ENCODE data around the gene THBS1.

Gene THBS1

GRCh38 chr15:39574427-39574826 lies 6.5 kb upstream of the THBS1 start:
- DNase-seq (ENCODE audit: low read depth) = peak; percentile 3

- no peak for DNase-seq (ENCODE audit: low read depth)
These were observed 5.7 kb upstream of the THBS1 start for GRCh38 chr15:39575180-39575579.

- no peak for DNase-seq (ENCODE audit: low read depth)
These were observed 1.9 kb upstream of the THBS1 start for GRCh38 chr15:39578851-39579486.

DNA sequence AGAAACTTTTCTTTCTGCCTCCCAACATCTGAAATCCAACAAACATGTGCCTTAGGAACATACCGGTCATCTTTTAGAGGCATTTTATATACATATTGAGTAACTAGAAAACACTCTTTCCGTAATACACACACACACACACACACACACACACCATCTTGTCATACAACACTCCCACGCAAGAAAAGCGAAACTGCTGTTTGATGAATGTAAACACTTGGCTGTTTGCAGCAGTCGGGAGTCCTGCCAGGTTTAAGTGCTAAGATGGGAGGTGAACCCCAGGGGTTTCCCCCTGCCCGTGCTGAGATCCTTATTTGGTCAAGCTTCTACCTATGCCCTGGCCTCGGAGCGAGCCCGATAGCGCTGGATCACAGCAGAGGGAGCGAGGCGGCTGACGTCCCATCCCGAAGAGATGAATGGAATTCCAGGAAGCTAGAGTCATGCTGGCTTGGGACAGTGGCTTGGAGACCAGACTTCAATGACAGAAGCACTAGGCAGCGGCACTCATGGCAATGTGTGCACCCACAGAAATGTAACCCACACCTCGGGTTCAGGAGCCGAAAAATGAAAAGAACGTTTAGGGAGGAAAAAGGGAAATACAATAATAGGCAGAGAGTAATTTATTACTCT lies 1.3 kb upstream of the THBS1 start:
- DNase-seq (ENCODE audit: low read depth) = peak; percentile 52

GRCh38 chr15:39580117-39580484 lies 778 bp upstream of the THBS1 start:
- peak; percentile 94 for DNase-seq (ENCODE audit: low read depth)

DNA sequence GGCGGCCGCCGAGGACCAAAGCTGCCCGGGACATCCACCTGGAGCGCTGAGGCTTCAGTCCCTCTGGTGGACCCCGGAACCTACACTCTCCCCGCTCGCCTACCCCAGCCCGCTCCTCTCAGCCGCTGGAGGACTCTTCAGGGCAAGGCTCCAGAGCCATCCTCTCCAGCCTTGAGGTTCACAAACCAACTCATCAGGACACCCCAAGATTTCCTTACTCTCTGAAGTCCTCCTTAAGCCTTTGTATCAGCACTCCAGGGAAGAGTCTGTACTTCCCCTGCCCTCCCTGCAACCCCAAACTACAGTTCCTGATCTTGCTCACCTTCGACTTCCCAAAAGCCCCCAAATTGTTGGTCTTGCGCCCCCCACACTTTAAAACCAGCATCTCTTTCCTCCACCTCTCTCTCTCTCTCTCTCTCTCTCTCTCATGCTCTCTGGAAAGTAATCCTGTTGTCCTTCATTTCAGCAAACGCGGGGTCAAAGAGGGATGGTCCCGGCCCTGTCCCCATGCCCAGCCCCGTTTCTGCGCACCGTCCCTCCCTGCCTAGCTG lies 438 bp downstream of the THBS1 start:
- DNase-seq (ENCODE audit: low read depth) = no peak

DNA sequence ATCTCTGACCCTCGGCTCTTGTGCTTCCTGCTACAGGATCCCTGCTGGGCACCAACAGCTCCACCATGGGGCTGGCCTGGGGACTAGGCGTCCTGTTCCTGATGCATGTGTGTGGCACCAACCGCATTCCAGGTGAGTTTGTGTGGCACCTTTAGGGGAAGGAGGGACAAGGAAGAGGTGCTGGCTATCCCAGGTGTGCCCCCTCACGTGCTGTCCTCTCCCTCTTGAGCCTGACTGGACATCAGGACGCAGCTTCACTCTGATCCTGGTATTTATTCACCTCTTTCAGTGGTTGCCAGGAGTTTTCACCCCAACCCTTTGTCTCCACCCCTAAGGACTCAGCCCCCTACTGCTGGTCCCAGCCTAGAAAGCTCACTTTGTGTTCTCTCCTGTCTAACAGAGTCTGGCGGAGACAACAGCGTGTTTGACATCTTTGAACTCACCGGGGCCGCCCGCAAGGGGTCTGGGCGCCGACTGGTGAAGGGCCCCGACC lies 960 bp downstream of the THBS1 start:
- DNase-seq (ENCODE audit: low read depth) = peak; percentile 28

GRCh38 chr15:39582286-39582976 lies 1.6 kb downstream of the THBS1 start:
- DNase-seq (ENCODE audit: low read depth) = peak; percentile 10

DNA sequence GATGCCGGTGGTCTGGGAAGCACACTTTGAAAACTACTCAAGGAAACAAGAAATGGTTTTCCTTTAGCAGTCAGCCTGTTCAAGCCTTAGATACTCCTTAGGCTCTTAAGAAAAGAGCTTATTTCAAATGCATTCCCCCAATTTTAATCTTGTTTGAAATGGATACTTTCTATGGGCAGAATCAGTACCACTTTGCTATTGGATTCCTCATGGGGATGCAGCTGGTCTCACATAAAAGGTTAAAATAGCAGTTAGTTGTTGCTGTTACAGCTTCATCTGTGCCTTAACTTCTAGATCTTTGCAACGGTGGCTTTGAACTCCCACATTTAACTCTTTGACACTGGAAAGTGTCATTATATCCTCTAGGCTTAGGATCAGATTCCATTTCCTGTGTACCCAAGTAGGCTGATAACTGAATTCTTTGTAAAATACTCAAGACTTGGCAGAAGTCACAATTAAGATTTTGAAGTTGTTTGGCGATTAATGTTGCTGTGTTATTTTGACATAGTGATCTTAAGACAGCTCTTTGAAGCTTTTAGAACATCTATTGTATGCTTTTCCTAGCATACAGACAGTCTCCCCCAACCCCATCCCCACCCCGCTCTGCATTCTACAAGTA lies 2.2 kb downstream of the THBS1 start:
- DNase-seq (ENCODE audit: low read depth) = peak; percentile 0

GRCh38 chr15:39583596-39584265 lies 2.9 kb downstream of the THBS1 start:
- peak; percentile 33 for DNase-seq (ENCODE audit: low read depth)

- no peak for DNase-seq (ENCODE audit: low read depth)
These were observed 3.4 kb downstream of the THBS1 start for GRCh38 chr15:39584266-39584659.

- DNase-seq (ENCODE audit: low read depth) = peak; percentile 3
These were observed 3.9 kb downstream of the THBS1 start for GRCh38 chr15:39584662-39585388.

GRCh38 chr15:39585389-39585841 lies 4.5 kb downstream of the THBS1 start:
- peak; percentile 6 for DNase-seq (ENCODE audit: low read depth)

DNA sequence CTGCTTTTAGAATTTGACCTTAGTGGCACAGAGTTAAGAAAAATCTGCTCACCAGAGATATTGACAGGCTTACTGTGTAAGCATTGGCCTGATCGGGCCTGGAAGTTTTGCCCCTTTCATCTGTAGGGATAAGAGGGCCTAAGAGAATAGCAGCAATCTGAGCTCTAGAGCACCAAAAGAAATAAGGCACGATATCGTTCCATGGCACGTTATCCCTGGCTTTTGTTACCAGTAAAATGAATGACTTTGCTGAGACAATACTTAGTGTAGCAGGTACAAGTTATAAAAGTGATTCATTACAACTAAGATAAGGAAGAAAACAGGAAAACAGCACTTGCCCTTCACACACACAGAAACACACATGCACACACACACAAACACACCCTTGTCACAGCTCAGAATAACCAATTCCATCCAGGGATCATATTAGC lies 5.0 kb downstream of the THBS1 start:
- DNase-seq (ENCODE audit: low read depth) = peak; percentile 7

- DNase-seq (ENCODE audit: low read depth) = peak; percentile 81
These were observed 5.7 kb downstream of the THBS1 start for GRCh38 chr15:39586387-39587095.

- DNase-seq (ENCODE audit: low read depth) = peak; percentile 4
These were observed 6.3 kb downstream of the THBS1 start for GRCh38 chr15:39587096-39587721.

GRCh38 chr15:39587731-39588530 lies 7.1 kb downstream of the THBS1 start:
- DNase-seq (ENCODE audit: low read depth) = peak; percentile 10

DNA sequence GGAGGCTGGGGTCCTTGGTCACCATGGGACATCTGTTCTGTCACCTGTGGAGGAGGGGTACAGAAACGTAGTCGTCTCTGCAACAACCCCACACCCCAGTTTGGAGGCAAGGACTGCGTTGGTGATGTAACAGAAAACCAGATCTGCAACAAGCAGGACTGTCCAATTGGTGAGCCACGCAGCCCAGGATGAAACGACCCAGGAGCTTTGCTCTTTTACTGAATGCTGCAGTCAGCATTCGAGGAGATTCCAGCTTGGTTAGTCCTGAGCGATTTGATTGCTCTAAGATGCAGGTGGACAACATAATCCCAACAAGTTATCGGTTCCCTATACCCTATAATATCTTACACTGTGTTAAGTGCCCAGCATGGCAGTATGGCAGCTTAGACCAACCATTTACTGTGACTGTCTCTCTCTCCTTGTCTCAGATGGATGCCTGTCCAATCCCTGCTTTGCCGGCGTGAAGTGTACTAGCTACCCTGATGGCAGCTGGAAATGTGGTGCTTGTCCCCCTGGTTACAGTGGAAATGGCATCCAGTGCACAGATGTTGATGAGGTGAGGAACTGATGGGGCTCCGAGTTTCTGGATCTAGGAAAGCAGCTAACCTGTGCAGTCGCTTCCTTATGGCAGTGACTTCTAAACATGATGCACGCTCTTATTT lies 7.8 kb downstream of the THBS1 start:
- no peak for DNase-seq (ENCODE audit: low read depth)
